HG03064 (cell line): ENCODE data around the gene BCL2L15.

Experiments used
- ATAC-seq: cut with Tn5 transposase; IDR thresholded peaks from one replicate; pipeline ENCODE4 v1.9.1; 2021; ENCODE audit warnings: low read depth; ENCODE audit not compliant: unreplicated experiment

The BCL2L15 gene

DNA sequence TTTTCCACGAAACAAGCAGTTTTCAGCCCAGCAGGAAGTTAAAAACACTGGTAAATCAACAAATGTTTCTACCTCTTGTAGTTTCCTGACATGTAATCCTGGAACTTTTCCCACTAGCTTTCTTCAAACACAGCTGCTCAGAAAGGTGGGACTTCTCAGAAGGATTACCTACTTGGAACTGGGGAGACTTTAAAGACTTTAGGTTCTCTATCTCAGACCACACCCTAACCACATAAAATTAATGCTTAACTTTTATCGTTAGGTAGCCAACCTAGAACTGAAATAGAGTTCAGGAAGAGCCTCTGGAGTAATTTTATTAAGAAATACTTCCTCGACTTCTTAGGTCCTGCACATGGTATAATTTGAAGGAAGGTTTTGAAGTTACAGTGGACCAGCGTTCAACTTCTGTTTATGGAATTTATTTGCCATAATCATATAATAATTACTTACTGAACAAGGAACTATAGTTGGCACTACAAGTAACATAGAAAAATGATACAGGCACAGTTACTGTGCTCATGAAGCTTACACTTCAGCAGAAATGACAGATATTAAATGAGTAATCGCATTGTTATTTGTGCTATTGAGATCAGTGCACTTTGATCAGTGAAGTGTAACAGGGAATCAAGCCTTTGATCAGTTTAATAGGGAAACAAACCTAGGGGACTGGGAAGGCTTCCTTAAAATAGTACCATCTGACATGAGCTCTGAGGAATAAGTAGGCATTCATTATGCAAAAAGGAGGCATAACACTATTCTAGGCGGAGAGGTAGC, at the start of gene BCL2L15:
Gene BCL2L15 (minus strand): TSS at position 180 of the 774 bp plus-strand sequence. CDS start 206 bp downstream, outside the sequence.
- ATAC-seq: no peak

DNA sequence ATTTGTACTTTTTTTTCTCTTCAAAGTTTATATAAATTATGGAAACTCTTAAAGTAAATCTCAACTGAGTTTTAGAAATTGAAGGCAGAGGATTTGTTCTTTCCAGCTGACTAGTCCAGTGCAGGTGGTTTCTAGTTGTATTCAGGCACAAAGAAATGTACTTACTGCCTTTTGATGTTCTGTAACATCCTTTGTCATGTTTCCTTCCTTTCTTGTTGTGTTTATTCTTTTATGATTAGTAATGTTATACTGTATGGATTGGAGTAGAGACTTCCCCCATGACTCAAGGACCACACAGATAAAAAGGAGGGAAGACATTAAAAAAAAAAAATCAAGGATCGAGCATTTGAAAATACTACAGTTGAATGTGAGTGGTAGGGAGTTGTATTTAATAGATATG, 49.8 kb upstream of the BCL2L15 start:
- no peak for ATAC-seq

DNA sequence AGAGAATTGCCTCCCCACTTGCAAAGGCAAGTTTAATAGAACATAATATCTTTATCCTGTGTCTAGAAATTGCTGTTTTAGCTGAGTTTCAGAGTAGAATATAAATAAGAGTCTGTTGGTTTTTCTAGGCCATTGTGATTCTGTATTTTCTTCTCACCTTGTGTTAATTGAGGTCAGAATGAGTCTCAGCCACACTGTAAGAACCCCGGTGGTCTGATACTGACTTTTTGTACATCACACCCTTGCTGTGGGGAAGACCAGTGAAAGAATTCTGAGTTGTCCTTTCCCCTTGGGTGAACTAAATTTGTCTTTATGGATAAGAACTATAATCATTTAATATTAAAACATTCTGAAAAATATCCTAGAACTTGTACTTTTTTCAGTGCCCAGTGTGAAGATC, 48.6 kb upstream of the BCL2L15 start:
- ATAC-seq: no peak

DNA sequence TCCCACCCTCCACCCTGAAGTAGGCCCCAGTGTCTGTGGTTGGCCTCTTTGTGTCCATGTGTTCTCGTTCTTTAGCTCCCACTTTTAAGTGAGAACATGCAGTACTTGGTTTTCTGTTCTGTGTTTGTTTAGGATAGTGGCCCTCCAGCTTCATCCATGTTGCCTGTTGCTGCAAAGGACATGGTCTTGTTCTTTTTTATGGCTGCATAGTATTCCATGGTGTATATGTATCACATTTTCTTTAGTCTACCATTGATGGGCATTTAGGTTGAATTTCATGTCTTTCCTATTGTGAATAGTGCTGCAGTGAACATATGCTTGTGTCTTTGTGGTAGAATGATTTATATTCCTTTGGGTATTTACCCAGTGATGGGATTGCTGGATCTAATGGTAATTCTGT, 47.8 kb upstream of the BCL2L15 start:
- no peak for ATAC-seq

DNA sequence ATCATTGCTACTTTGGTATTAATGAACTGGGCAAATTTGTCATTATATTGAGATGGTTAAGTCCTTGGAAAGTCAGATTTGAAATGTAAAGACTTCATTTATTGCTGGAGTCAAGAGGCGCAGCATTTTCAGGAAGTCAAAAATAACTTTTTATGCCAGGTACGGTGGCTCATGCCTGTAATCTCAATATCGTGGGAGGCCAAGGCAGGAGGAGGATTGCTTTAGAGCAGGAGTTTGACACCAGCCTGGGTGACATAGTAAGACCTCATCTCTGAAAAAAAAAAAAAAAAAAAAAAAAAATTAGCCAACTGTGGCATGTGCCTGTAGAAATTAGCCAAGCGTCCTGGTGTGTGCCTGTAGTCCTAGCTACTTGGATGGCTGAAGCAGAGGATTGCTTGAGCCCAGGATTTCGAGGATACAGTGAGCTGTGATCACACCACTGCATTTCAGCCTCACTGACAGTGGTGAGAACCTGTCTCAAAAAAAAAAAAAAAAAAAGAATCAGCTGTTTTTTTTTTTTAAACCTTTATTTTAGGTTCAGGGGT, 47.2 kb upstream of the BCL2L15 start:
- ATAC-seq: no peak

DNA sequence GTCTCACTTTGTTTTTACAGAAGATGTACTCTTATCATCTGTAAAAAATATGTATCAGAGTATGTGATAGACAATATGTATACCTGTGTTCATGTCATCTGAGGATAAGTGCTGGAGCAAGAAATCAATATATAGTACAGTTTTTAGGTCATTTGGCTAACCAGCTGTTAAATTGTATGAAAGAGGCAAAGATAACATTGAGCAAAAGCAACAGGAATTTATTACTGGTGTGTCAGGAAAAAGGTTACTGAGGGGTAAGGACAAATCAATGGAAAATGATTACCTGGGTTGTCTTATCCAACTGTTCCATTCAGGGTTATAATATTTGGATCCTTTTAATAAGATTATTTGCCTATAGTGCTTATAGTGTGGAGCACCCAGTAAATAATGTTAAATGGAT, 46.6 kb upstream of the BCL2L15 start:
- ATAC-seq: no peak

DNA sequence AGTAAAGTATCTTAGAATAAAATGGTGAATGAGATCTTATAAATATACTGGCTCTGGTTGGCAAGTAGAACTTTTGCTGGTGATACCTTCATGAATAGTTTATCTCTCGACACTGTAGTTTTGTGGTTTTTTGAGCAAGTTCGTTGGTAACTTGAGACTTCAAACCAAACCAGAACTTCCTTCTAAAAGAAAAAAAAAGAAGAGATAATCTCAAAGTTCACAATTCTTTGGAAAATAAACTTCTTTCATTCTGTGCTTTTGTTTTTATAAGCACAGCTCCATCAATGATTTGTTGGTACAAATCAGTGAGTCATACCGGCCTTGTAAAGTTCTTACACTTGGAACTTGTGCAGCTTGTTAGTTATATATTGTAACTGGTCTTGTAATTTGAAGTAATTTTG, 44.1 kb upstream of the BCL2L15 start:
- ATAC-seq: no peak

DNA sequence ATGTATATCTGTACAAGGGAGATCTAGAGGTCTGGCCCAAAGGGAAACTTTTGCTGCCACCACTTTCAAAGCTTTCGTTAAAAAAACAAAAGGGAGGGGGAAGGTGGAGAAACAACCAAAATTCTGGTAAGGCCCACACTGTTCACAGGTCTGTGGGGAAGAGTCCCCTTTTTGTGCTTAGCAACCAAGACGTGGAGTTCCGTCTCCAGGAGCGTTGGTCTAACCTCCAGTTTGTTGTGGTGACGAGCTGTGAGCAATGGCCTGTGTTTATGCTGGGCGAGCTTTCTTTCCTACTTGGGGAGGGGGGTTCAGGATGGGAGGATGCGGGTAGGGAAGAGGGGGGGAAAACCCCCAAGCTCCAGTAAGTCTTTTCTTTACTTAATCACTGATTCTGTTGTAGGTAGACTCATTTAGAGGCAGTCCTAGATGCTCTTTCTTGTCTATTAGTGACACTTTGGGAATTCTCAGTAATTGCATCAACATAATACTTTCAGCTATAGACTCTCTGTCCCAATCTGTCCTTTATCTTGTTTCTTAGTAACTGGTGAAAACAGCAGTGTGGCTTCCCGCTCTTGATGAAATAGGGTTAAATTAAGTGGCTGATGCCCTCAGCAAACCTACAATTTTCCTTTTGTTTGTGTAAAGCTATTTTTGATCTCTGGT, 43.2 kb upstream of the BCL2L15 start:
- peak; percentile 21 for ATAC-seq

DNA sequence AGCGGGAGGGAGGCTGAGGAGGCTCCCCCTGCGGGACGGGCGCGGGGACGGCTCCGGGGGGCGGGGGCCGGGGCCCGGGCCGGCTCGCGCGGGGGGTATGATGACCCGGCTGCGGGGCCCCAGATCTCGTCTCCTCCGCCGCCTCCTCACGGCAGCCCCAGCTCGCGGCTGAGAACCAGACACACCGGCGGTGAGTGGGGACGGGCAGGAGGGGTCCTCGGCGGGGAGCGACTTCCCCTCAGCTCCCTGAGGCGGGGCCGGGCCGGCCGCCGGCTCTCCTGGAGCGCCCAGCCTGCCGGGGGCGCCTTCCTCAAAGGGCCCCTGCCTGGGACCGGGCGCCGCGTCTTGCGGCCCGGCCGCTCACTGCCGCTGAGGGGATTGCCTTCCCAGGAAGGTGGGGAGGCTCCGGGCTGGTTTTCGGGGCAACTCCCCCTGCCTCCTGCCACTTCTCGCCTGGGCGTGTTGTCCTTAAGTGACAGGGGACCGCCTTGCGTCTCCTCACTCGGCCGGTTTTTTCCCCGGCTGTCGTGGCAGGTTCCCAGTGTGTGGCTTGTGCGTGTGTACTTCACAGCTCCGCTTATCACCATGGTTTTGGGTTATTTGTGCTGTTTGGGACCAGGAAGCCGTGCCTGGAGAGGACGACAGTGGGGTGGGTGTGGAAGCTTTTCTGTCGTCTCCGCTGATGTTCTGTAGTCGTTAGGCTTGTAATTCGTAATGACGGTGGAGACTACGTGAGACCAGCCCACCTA, 42.5 kb upstream of the BCL2L15 start:
- ATAC-seq: peak; percentile 36

DNA sequence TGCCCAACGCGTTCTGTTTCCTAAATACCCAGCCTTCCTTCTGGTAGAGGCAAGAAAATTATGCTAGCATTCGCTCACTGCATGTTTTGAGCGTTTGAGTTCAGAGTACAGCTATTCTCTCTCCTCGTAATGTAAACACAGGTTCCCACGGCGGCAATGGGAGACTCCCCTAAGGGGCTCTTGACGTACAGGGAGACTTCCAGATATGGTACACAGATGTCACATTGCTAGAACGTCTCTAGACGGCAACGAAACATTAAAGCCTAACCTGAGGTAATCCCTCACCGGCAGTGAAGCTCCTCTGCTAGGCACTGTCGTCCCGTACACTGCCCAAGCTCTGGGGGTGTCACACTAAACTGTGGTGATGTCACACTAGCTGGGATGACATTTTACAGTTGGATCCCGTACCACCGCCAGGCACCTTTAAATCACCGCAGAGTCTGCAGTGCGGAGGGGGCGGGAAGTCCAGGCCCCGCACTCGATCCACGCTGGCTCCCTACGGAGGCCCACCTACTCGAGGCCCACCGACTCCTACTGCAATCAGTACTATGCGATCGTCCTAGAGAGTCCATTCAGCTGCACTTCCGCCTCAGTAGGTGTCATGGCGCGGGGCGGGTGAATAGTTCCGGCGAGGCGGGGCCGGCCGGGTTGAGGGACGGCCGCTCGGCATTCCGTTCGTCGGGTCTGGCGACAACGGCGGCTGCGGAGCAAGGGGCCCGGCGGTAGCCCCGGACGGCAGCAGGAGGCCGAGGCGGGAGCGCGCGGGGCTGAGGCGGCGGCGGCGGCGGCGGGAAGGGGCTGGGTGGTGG, 41.8 kb upstream of the BCL2L15 start, which contains the start of gene HIPK1:
Gene HIPK1 (plus strand): TSS at position 384 of the 809 bp plus-strand sequence.
- ATAC-seq: peak; percentile 59

DNA sequence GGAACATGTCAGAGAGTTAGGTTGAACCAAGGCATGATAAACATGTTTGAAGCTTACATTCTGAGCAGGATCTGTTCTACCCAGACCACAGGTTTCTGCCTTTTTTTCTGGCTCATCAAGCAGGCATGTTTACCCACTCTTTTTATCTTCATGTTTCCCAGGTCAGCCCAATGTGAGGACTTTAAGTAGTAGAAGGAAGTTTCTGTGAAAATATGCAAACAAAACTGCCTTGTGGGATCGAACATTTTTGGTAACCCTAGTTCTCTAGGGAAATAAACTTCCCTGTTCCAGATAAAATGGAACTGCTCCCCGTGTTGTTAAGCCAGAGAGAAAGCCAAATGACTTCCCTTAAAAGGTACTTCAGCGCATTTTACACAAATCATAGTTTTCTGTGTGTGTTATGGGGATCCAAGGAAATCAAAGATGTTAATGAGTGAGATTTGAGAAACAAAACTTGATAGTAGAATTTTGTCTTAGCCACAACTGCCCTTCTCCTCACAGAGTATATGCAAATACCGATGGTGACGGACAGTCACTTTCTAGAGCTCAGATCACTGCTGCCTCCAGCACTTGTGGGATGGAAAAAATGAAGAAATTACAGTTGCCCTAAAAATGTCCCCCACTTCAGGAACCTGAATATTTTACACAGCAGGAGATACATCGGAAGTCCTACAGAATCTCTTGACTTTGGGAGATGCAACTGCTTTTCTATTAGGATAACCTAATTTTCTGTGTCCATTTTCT, 41.0 kb upstream of the BCL2L15 start:
- peak; percentile 33 for ATAC-seq

DNA sequence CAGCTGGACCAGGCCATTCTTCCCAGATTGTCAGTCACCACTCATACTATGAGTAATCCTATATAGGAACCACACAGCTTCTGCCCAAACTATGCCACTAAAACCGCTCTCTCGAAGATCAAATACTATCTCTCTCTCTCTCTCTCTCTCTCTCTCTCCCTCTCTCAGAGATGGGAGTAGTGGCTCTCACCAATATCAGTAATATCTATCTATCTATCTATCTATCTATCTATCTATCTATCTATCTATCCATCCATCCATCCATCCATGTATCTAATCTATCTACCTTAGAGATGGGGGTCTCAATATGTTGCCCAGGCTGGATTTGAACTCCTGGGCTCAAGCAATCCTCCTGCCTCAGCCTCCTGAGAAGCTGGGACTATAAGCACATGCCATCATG, 37.1 kb upstream of the BCL2L15 start:
- ATAC-seq: no peak

DNA sequence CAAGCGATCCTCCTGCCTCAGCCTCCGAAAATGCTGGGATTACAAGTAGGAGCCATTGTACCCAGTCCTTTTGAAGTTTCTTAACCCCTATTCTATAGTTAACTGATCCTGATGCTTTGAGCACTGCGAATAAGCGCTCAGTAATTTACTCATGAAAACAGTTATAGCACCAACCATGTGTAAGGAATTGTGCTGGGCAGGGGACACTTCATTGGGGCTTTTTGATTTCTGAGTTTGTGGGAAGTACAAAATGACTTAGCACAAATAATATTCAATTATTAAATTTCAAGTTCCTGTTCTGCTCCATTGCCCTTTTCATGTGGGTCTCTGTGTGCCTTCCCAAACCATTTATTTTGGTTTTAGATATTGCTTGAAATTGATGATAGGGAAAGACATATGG, 35.6 kb upstream of the BCL2L15 start:
- no peak for ATAC-seq

DNA sequence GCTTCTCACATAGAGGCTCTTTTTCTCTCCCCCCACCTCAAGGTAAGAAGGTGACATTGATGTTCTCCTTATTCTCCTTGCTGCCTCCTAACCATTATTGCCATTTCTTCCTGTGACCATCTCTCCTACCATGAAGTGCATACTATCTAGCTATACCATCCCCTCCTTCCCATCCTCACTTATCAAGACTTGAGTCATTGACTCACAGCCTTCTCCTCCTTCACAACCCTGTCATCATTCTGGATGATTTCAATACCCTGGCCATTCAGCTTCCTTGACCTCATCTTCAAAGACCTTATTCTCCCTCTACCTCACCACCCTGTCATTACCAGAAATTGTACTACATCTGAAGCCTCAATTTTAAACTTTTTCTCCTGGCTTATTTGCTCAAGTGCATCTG, 30.9 kb upstream of the BCL2L15 start:
- no peak for ATAC-seq

DNA sequence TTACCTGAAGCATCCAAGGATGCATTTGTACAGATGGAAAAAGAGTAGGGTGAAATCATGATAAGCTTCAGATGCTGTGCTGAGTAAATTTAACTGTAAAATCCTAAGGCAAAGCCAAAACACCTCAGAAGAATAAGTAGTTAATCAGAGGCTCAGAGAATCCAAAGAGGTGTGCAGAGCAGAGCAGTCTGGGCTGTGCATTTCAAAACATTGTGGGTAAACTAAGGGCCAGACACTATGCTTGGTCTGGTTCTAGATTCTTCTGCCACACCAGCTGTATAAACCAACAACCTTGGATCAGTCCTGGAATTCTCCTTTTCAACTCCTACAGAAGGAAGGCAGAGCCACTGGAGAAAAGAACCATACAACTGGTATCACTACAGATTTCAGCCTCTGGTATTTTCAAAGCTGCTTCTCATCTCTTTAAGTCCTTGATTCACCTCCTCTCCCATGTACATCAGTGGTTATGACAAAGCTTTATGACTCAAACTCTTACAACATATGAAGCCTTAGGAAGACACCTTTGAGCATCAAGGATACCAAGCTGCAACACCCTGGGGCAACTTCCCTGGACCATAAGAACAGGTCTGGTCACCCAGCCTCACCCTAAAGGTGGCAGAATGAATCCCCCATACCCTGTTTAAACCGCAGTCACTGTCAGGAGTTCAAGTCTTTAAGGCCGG, 30.2 kb upstream of the BCL2L15 start:
- no peak for ATAC-seq

DNA sequence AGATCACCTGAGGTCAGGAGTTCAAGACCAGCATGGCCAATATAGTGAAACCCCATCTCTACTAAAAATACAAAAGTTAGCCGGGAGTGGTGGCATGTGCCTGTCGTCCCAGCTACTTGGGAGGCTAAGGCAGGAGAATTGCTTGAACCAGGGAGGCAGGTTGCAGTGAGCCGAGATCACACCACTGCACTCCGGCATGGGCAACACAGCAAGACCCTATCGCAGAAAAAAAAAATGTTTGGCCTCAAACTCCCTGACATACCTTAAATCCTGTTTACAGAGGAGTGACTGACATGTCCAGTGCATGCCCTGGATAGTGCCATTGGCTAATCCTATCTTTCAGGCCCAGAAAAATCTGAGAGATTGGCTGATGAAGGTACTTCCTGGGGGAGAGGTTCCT, 29.6 kb upstream of the BCL2L15 start:
- ATAC-seq: no peak

DNA sequence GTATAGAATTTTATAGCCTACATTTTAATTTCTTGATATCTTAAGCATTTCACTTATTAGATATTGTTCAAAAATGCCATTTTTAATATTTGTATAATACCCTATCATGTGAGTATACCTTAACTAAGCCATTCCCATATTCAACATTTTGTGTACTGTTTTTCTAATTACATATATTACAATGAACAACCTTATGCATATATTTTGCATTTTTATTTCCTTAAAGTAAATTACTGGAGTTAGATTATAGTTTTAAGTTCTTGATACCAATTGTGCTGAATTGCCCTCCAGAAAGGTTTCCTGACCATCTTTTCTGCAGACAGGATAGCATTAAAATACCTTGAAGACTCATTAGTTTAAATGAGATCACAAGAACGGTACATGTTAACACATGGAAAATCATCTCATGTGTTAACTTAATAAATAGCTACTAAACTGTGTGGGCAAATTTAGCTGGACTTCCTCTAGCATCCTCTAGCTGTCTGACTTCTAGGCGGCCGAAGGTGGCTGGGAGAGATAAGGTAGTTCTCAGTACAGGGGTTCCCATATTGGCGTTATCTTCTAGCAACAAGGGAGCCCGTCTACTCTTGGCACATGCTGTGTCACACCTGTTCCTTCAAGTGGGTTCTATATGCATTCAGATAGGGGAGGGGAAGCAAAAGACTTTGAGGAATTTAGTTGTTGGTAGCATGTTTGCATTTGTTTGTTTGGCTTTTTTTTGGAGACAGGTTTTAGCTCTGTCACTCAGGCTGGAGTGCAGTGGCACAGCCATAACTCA, 26.7 kb upstream of the BCL2L15 start:
- ATAC-seq: no peak

DNA sequence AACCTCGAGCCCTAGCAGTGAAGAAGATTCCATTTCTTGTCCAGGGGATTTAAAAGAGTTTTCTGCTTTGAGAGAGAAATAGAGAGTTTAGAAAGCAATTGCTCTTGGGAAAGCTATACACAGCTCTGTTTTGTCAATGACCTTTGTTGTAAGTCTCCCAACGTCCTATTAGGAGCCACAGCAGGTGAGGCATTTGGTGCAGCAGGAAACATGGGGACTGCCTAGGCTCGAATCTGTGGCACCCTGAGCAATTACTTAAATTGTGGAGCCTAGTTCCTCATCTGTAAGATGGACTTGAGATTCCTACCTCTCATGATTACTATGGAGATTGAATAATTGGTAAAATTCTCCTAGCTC, 25.9 kb upstream of the BCL2L15 start:
- no peak for ATAC-seq
